GM18526 (cell line): ENCODE data around the gene CLEC2L.

Experiments used
- POLR2A ChIP-seq: IDR thresholded peaks from 3 replicates; pipeline ENCODE4 v1.6.1; 2011; ENCODE audit not compliant: insufficient read length; ENCODE audit errors: extremely low read depth

Gene CLEC2L

DNA sequence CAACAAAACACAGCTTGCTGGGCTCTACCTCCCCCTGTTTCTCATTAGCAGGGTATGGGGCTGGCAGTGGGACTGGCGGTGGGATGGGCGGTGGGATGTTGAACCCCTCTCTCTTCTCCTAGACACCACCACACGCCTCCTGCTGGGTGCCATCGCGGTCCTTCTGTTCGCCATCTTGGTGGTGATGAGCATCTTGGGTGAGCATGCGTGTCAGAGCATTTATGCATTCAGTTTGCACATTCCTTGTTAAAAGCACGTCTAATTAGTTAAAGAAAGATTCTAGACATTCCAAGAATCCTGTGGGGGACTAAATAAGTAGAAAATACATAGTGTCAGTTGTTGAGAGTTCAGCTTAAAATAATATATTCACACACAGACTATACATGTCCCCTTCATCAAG is 12.7 kb downstream of the CLEC2L start:
- no peak for TF ChIP-seq POLR2A

DNA sequence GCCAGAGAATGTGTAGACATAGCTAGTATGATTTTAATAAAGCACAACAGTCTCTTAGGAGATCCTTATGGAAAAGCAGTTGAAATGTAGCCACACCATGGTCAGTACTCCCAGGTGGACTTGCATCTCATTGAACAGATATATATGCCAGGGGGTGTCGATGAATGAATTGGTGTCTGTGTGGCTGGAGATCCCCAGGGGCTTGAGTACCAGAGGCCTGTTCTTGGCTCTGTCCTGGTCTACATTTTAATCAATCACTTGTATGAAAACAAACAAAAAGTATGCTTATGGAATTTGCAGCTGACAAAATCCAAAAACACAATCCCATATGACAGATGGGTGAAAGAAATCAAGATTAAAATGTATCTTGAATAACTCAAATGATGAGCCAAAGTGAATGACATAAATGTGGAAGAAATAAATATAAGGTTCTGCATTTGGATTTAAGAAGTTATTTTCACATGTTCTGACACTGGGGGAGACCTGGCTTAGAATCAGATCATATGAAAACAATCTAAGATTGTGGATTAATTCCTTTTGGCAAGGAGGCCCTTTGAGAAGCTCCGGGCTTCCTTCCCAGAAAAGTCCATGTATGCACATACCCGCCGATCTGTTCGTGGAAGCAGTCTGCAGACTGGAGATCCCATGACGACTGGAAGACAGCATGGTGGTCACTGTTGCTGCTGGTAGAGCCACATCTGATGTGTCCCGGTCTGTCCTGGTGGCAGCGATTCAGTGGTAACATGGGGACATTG is 15.6 kb downstream of the CLEC2L start:
- no peak for TF ChIP-seq POLR2A

DNA sequence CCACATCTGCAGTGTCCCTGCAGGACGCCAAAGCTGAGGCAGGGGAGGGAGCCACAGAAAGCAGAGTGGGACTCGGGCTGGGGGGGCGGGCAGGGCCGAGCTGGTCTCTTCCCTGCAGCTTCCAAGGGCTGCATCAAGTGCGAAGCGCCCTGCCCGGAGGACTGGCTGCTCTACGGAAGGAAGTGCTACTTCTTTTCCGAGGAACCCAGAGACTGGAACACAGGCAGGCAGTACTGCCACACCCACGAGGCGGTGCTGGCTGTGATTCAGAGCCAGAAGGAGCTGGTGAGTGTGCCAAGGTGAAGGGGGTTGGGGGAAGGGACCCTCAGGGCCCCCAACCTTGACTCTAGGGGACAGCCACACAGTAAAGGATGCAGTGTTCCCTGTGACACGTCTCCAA is 16.7 kb downstream of the CLEC2L start:
- no peak for TF ChIP-seq POLR2A

DNA sequence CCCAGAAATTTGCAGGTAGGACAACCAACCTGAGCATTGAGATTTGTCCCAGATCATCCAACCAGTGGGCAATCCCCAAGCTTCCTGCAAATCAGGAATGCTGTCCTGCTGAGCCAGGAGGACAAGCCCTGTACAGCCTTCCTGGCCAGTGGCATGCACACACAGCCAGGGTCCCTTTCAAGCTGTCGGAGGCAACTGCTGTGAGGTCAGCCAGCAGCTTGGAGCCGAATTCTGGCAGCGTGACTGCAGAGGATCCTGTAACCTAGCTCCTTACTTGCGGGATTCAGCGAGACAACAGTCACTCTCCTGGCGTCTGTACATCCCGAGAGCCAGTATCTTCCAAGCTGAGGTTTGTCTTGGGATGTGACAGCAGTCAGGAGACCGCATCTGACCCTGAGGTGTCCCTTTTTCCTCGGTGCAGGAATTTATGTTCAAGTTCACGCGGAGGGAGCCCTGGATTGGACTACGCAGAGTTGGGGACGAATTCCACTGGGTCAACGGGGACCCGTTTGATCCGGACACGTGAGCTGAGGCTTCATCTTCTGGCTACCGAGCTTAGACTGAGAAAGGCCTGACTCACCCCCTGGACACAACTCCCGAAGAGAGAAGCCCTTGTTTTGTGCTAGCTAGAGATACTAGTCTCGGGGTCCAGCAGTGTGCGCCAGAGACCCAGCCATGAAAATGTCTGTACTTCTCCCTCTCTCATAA is 18.3 kb downstream of the CLEC2L start:
- no peak for TF ChIP-seq POLR2A

DNA sequence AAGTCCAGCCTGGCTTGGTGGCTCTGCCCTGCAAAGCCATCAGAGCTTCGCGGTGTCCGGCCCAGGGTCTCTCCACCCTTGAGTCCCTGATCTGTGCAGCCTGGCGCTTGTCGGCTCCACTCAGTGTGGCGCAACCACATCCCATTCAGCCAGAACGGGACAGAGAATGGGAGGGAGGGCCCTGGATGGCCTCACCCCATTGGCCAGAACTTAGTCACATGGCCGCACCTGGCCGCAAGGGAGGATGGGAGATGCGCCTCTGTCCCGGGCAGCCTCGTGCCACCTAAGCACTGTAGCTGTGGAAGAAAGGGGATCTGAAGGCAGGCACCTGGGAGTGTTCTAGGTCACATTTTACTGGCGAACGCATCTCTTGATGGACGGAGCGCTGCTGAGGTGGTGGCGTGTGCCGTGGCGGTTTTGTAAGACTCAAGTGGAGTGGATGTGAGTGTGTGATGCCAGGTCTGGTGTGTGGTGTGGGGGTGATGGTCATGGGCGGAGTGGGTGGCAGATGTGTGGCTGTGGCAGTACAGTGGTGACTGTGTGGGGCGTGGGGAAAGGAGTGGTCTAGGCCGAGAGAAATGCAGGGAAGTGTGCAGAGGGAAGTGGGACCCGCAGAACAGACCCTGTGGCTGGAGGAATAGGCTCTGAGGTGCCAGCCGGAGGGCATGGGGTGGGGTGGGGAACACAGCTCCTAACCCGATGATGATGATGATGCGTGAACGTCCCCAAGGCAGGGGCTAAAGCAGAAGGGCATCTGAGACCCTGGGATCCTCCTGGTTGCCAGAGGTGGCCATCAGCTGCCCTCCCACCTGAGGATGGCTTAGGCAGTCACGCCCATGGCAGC is 19.0 kb downstream of the CLEC2L start:
- TF ChIP-seq POLR2A: no peak

DNA sequence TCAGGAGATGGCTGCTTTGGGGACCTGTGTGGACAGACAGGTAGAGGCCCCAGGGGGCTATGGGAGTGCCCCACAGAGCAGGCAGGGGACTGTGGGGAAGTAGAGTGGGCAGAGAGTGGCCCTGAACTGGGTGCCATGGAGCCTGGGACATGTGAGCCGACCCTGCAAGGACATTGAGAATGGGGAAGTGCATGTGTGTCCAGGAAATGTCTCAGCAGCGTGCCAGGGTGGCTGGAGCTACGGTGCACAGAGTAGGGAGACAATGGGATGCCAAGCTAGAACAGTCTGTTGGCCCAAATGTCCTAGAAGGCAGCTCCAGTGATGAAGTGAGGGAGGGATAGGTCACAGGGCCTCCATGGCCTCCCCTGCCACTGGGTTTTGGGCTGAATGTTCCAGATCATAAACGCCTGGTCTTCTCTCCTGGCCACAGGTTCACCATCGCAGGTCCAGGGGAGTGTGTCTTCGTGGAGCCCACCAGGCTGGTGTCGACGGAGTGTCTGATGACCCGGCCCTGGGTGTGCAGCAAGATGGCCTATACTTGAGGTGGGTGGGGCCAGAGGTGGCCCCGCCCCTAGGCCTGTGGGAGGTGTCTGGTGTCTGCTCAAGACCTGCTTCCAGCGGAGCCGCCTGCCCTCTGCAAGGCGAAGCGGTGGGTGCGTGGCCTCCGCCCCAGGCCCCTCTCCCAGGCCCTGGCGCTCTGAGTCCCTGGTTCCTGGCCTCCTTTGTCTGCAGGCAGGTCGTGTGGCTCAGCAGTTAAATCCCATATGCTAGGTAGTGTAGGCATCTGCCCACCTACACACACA is 20.5 kb downstream of the CLEC2L start:
- TF ChIP-seq POLR2A: no peak

DNA sequence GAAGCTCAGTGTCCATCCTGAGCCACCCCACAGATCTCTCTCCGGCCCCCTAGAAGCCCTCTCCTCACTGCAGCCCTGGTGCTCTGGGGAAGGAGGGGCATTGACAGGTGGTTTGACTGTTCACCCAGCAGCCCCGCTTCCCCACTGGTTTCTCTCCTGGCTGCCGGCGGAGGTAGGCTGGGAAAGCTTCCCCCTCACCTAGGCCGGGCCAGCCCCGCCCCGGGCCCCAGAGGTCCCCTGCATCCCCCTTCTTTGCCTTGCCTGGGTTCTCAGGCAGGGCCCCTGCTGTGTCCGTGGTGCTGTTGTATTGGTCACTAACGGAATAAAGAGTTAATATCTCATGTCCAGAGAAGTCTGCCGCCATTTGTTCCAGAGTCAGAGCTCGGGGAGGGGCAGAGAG is 21.2 kb downstream of the CLEC2L start:
- TF ChIP-seq POLR2A: no peak

DNA sequence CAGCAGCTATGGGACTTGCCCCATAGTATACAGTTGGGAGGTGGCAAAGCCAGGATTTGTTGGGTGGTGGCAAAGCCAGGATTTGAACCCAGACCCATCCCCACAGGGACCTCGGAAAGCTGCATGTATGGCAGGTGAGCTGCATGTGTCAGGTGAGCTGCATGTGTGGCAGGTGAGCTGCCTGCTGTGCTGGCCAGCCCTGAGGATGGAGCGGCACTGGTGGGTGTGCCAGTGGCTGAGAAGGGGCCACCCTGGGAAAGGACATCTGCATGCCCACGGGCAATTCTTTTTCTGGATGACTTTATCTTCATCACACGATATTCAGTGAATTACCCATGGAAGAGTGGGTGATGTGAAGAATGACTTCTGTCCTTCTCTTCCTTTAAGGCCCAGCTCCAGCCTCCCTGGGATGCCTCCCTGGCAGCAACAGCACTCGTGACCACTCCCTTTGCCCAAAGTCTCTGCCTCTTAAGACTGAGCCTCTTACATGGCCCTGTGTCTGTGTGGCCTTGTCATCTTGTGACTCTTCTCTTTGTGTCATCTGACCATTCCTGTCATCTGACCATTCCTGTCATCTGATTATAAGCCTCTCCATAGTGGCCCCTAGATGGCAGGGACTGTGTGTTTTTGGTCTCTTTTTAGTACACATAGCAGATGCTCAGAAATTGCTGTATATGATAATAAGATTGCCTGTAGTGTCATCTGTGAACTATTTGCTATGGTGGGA is 25.0 kb downstream of the CLEC2L start:
- TF ChIP-seq POLR2A: no peak

DNA sequence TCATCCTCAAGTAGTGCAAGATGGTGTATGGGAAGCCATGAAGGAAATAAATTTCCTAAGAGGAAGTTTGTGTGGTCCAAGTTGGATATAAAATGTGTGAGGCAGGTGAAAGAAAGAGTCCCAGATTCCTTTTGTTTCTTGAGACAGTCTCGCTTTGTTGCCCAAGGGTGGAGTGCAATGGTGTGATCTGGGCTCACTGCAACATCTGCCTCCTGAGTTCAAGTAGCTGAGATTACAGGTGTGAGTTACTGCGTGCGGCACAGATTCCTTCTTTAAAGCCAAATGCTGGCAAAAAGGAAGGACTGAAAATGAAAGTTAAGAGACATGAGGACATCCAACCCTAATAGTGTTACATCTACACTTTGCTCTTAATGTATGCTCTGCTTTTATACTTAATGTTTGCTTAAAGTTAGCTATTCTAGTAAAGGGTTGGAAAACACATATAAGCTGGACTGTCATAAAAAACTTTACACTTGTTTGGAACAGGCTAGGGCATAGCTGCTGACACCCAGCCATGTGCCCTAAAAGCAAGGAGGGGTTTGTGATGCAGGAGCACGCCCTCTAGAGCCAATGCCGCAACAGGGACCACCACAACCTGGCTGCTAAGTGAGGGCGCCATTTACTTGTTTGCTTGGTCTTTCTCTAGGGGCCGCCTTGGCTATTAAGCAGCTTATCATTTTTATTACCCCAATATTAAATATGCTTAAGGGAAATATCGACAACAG is 34.5 kb downstream of the CLEC2L start:
- TF ChIP-seq POLR2A: no peak

DNA sequence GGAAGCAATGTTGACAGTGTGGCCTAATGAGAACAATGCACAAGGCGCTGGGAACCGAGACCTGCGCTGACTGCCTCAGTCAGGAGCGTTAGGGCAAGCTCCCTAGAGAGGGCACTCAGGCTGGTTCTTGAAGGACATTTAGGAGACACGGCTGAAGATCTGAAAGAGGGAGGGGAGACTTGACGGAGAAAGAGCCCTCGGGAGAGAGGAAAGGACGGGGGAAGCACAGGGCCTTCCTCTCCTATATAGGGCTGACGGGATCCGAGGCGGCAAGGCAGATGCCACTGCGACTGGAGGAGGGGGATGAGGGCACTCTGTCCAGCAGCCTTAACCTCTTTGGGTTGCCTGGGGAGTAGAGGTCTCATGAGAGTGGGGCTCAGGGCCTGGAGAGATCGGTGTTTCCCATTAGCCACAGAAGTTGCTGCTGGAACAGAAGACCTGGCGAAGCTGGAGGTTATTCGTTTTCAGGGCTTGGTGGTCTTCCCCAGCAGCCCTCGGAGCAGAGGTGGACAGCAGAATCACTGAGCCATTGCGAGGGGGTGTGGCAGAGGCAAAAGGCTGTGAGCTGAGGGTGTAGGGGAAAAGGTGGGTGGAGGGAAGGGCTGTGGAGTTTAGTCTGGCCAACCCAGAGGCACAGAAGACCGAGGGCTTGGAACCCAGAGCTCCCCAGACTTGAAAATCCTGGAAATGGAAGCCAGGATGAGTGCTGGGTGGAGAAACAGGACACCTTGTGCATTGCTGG is 36.0 kb downstream of the CLEC2L start:
- no peak for TF ChIP-seq POLR2A

DNA sequence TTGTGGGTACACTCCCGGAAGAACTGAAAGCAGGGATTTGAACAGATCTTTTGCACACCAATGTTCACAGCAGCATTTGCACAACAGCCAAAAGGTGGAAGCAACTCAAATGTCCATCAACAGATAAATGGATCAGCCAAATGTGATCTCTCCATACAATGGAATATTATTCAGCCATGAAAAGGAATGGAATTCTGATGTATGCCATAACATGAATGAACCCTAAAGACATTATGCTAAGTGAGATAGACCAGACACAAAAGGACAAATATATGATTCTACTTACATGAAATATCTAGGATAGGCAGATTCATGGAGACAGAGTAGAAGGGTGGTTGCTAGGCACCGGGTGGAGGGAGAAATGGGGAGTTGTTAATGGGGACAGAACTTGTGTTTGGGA is 36.7 kb downstream of the CLEC2L start:
- no peak for TF ChIP-seq POLR2A

DNA sequence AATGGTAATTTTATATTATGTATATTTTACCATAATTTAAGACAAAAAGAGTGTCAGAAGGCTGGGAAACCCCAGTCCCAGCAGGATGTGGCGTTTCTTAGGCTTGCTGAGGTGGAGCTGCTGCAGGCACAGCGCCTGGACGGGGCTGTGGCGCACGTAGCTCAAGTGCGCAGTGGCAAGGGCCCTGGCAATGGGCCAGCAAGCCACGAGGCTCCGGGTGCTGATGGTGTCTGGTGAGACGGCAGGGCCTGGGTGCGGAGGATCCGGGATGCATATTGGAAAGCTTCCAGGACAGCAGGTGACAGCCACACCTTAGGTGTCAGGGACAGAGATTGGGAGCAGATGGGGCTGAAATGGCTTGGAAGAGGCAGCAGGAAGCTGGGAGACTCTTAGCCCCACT is 37.2 kb downstream of the CLEC2L start:
- no peak for TF ChIP-seq POLR2A

DNA sequence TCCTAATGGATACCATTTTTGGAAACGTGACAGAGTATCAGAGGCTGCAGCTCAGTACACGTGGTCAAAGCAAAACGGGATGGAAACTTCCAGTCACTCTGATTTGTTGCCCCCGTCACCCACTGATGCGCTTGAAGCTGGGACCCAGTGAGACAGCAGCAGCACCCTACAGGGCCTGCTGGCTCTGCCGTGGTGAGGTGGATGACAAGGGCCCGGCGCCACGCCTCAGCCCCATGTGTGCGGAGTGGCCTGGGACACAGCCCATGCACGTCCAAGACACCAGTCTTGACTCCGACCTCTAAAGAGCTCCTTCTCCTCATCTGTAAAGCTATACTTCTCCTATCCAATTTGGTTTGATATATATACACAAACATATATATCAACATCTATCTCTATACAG is 39.0 kb downstream of the CLEC2L start:
- no peak for TF ChIP-seq POLR2A

DNA sequence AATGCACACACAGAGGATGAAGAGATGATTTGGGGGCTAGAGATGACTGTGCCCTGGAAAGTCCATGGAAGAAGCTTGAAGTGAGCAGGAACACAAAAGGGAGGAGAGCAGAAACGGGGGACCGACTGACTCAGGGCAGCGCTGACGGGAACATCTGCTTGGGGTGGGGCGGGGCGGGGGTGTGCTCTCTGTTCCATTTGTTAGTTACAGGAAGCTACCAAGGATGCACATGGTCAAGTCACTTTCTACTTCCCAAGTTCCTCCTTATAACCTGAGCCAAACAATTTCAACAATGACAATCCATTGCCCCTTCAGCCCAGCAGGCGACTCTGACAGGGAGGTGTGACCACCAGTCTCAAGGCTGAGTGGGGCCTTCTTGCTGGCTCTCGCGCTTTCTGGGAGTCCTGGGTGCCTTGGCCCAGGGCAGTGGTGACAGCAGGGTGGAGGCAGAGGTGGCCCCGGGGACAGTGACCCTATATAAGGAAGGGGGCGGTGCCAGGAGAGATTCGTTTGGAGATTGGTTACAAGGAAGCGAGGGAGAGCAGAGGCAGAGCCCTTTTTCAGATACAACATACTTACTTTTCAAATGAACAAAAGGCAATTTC is 39.6 kb downstream of the CLEC2L start:
- TF ChIP-seq POLR2A: no peak
